ENCODE results near the gene FAM174C. TPM values are rescaled to one million over a fixed set of nuclear protein-coding genes. Genes with fewer than 3 reads are reported as not detected.
A peak's percentile ranks its signal among the peaks of the same experiment; 100 is the strongest.

The FAM174C gene
- polyA plus RNA-seq, 3 donors, result 32.8 to 56.2 (median 40.0) TPM

DNA sequence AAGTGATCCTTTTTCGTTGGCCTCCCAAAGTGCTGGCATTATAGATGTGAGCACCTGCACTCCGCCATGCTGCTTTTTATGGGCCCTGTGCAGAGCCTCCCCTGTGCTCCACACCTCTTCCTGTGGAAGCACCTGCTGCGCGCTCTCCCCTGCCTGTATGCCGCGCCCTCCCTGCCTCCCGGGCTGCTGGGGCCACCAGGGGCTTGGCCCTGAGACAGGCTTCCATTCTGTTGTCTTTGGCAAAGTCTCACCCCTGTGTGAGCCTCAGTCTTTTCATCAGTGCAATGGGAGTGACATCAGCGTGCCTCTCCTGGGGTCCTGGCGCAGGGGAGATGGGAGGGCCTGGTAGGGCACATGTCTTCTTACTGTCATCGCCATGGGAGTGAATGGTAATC is 1.3 kb downstream of the FAM174C start:
- WGBS (ENCODE audit: insufficient coverage), result 44% methylated on average over 10 of the region's 10 CpGs
- peak overlapping the region; percentile 90 for H3K9ac ChIP-seq (ENCODE audit: insufficient read depth, low read length, poor library complexity, severe bottlenecking)
- TF ChIP-seq, protein P1, sequence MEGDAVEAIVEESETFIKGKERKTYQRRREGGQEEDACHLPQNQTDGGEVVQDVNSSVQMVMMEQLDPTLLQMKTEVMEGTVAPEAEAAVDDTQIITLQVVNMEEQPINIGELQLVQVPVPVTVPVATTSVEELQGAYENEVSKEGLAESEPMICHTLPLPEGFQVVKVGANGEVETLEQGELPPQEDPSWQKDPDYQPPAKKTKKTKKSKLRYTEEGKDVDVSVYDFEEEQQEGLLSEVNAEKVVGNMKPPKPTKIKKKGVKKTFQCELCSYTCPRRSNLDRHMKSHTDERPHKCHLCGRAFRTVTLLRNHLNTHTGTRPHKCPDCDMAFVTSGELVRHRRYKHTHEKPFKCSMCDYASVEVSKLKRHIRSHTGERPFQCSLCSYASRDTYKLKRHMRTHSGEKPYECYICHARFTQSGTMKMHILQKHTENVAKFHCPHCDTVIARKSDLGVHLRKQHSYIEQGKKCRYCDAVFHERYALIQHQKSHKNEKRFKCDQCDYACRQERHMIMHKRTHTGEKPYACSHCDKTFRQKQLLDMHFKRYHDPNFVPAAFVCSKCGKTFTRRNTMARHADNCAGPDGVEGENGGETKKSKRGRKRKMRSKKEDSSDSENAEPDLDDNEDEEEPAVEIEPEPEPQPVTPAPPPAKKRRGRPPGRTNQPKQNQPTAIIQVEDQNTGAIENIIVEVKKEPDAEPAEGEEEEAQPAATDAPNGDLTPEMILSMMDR (IDR thresholded peaks at IDR 0.05), result no peak
- H3K27me3 ChIP-seq (ENCODE audit: control insufficient read depth in 2 of 2, insufficient read depth in 2 of 2, low read length in 2 of 2), result no peaks in the 10 kb centered on the region
- H3K79me2 ChIP-seq (ENCODE audit: insufficient read depth, low read length), result peaks cover 46% of the 10 kb centered on the region
- H3K27ac Mint-ChIP-seq, result peak overlapping the region; percentile 54 to 85 (median 80)
- peaks cover 43% of the 10 kb centered on the region for H3K4me1 Mint-ChIP-seq
- peak overlapping the region in 1 of 2 donors; percentile 89 for H3K27ac ChIP-seq (ENCODE audit: low read depth in 1 of 2, low read length in 2 of 2)
- intact Hi-C loops (cut with micrococcal nuclease), result loop anchor here (5.0 kb wide), 2 partner anchors 81 to 106 kb away; partner anchors contain the start of gene NDUFS7 (in 2 of the 2)
- peaks cover 0 to 2% (median 0%) of the 10 kb centered on the region in 7 donors for H3K9me3 Mint-ChIP-seq
- peak overlapping the region; percentile 65 to 71 for H3K4me3 Mint-ChIP-seq
- peak overlapping the region in 2 of 3 experiments; percentile 71 to 81 for H3K4me3 ChIP-seq (replicated peaks in 1 of 3; ENCODE audit: low read depth in 2 of 3, low read length in 3 of 3)
- peaks cover 58% of the 10 kb centered on the region for H4K20me1 ChIP-seq (ENCODE audit: insufficient read depth, low read length)
- H3K27me3 Mint-ChIP-seq (ENCODE audit: low read depth in 3 of 3), result no peaks in the 10 kb centered on the region
- H3K4me1 ChIP-seq (ENCODE audit: control insufficient read depth in 1 of 2, insufficient read depth in 2 of 2, low read length in 2 of 2), result peaks cover 45 to 54% of the 10 kb centered on the region in 2 donors
- peaks cover 41 to 65% of the 10 kb centered on the region in 2 donors for H3K36me3 Mint-ChIP-seq
- peak overlapping the region; percentile 92 for H3K4me2 ChIP-seq (replicated peaks; ENCODE audit: extremely low read depth, low read length, poor library complexity, severe bottlenecking)
- DNase-seq, result no peak
- H2AFZ ChIP-seq (ENCODE audit: insufficient read depth, low read depth, low read length, poor library complexity, severe bottlenecking), result peak overlapping the region; percentile 77
- no peaks in the 10 kb centered on the region for H3K9me3 ChIP-seq (replicated peaks in 1 of 2; ENCODE audit: control insufficient read depth in 1 of 2, insufficient read depth in 1 of 2, low read length in 2 of 2)
- H3K36me3 ChIP-seq (replicated peaks in 1 of 2; ENCODE audit: control insufficient read depth in 1 of 2, insufficient read depth in 2 of 2, low read length in 2 of 2), result peaks cover 43 to 47% of the 10 kb centered on the region in 2 donors

- H3K9me3 Mint-ChIP-seq, result peaks cover 0 to 2% (median 0%) of the 10 kb centered on the region in 7 donors
- no peak for DNase-seq
- intact Hi-C loops (cut with micrococcal nuclease), result loop anchor here (5.0 kb wide), 2 partner anchors 80 to 105 kb away; partner anchors contain the start of gene NDUFS7 (in 2 of the 2)
- peaks cover 39% of the 10 kb centered on the region for H3K4me1 Mint-ChIP-seq
- H3K27ac Mint-ChIP-seq, result peak overlapping the region in 6 of 7 donors; percentile 54 to 85 (median 80)
- H2AFZ ChIP-seq (ENCODE audit: insufficient read depth, low read depth, low read length, poor library complexity, severe bottlenecking), result no peak overlapping the region
- H3K36me3 ChIP-seq (replicated peaks in 1 of 2; ENCODE audit: control insufficient read depth in 1 of 2, insufficient read depth in 2 of 2, low read length in 2 of 2), result peaks cover 39 to 42% of the 10 kb centered on the region in 2 donors
- no peaks in the 10 kb centered on the region for H3K27me3 Mint-ChIP-seq (ENCODE audit: low read depth in 3 of 3)
- H3K79me2 ChIP-seq (ENCODE audit: insufficient read depth, low read length), result peaks cover 42% of the 10 kb centered on the region
- H3K9ac ChIP-seq (ENCODE audit: insufficient read depth, low read length, poor library complexity, severe bottlenecking), result no peak overlapping the region
- H3K4me3 Mint-ChIP-seq, result peak overlapping the region in 1 of 2 donors; percentile 65
- H3K4me2 ChIP-seq (replicated peaks; ENCODE audit: extremely low read depth, low read length, poor library complexity, severe bottlenecking), result no peak overlapping the region
- H4K20me1 ChIP-seq (ENCODE audit: insufficient read depth, low read length), result peaks cover 53% of the 10 kb centered on the region
- TF ChIP-seq, protein P1 (IDR thresholded peaks at IDR 0.05), result no peak
- H3K36me3 Mint-ChIP-seq, result peaks cover 37 to 61% of the 10 kb centered on the region in 2 donors
- H3K9me3 ChIP-seq (replicated peaks in 1 of 2; ENCODE audit: control insufficient read depth in 1 of 2, insufficient read depth in 1 of 2, low read length in 2 of 2), result no peaks in the 10 kb centered on the region
- H3K27me3 ChIP-seq (ENCODE audit: control insufficient read depth in 2 of 2, insufficient read depth in 2 of 2, low read length in 2 of 2), result no peaks in the 10 kb centered on the region
- WGBS (ENCODE audit: insufficient coverage), result 98% methylated on average over 9 of the region's 15 CpGs
- no peak overlapping the region for H3K4me3 ChIP-seq (replicated peaks in 1 of 3; ENCODE audit: low read depth in 2 of 3, low read length in 3 of 3)
- peak overlapping the region in 1 of 2 donors; percentile 89 for H3K27ac ChIP-seq (ENCODE audit: low read depth in 1 of 2, low read length in 2 of 2)
- H3K4me1 ChIP-seq (ENCODE audit: control insufficient read depth in 1 of 2, insufficient read depth in 2 of 2, low read length in 2 of 2), result peaks cover 41 to 50% of the 10 kb centered on the region in 2 donors
Observed at GRCh38 chr19:1277061-1277460, 1.7 kb downstream of the FAM174C start.

Measured in CD14-positive monocyte (primary cell).